IPS-15b (cell line): ENCODE data around the gene ATP12A.

Experiments
- H3K27me3 ChIP-seq: one replicate; pipeline ENCODE4 v1.6.1; 2013; ENCODE audit warnings: low read length; ENCODE audit not compliant: control insufficient read depth, insufficient read depth
- H3K36me3 ChIP-seq: one replicate; pipeline ENCODE4 v1.6.1; 2013; ENCODE audit warnings: low read length; ENCODE audit not compliant: control insufficient read depth, insufficient read depth
- H3K4me1 ChIP-seq: one replicate; pipeline ENCODE4 v1.6.1; 2013; ENCODE audit warnings: mild to moderate bottlenecking, low read length; ENCODE audit not compliant: control insufficient read depth, insufficient read depth
- H3K4me3 ChIP-seq: one replicate; pipeline ENCODE4 v1.5.1; 2013; ENCODE audit warnings: low read depth, low read length
- H3K9ac ChIP-seq: one replicate; pipeline ENCODE4 v1.6.1; 2013; ENCODE audit warnings: low read depth, mild to moderate bottlenecking, low read length
- H3K9me3 ChIP-seq: one replicate; pipeline ENCODE4 v1.6.1; 2013; ENCODE audit warnings: mild to moderate bottlenecking, low read length; ENCODE audit not compliant: control insufficient read depth, insufficient read depth

ATP12A gene

GRCh38 chr13:24664726-24665409, 15.3 kb upstream of the ATP12A start:
- Histone ChIP-seq H3K27me3 (no peaks in the 10 kb centered on the region), H3K9ac (no peak overlapping the region), H3K36me3 (no peaks in the 10 kb centered on the region), H3K9me3 (no peaks in the 10 kb centered on the region), H3K4me3 (no peak overlapping the region), H3K4me1 (no peaks in the 10 kb centered on the region)

DNA sequence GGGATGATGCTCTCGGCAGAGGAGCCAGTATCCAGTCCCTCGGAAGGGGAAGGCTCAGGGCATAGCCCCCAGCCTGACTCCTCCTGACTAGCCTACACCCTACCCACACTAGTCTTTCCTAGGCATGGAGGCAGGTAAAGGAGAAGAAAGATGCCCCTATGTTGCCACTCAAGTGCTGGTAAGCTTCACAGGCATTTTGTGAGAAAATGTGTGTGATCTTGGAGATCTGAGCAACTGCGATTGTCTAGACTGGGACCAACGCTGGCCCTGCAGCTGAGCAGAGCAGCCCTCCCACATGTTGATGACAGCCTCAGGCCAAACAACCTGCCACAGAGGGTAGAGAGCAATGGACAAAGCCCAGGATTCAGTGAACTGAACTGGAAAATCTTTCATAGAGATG, 11.7 kb upstream of the ATP12A start:
- Histone ChIP-seq H3K4me1 (peaks cover 2% of the 10 kb centered on the region), H3K4me3 (no peak overlapping the region)

GRCh38 chr13:24668955-24669582, 11.1 kb upstream of the ATP12A start:
- H3K4me1 ChIP-seq: peaks cover 2% of the 10 kb centered on the region
- no peaks in the 10 kb centered on the region for H3K9me3 ChIP-seq
- H3K4me3 ChIP-seq: no peak overlapping the region

More for the DNA sequence above, 11.7 kb upstream of the ATP12A start:
- H3K36me3 ChIP-seq: no peaks in the 10 kb centered on the region
- no peak overlapping the region for H3K9ac ChIP-seq
- H3K27me3 ChIP-seq: no peaks in the 10 kb centered on the region
- no peaks in the 10 kb centered on the region for H3K9me3 ChIP-seq

DNA sequence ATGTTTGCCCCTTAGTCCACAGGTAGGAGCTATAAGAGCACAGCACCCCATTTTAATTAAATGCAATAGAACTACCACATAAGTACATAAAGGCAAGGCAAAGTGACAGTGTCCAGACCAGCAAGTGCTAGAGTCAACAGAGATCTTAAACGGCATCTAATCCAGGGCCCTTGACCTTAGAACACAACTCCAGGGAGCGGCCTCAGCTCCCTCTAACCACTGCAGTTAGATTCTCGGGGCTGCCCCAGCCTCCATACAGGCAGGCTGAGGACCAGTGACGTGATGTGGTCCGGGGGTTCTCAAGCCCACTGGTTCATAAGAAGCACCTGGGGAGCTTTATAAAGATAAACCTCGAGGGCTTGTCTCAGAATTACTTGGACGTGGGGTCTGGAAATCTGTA, 10.0 kb upstream of the ATP12A start:
- Histone ChIP-seq H3K4me1 (peaks cover 2% of the 10 kb centered on the region), H3K36me3 (no peaks in the 10 kb centered on the region), H3K27me3 (no peaks in the 10 kb centered on the region), H3K4me3 (no peak overlapping the region), H3K9ac (no peak overlapping the region), H3K9me3 (no peaks in the 10 kb centered on the region)

More at GRCh38 chr13:24668955-24669582, 11.1 kb upstream of the ATP12A start:
- Histone ChIP-seq H3K27me3 (no peaks in the 10 kb centered on the region), H3K36me3 (no peaks in the 10 kb centered on the region), H3K9ac (no peak overlapping the region)

- Histone ChIP-seq H3K36me3 (no peaks in the 10 kb centered on the region), H3K4me1 (peaks cover 2% of the 10 kb centered on the region), H3K27me3 (no peaks in the 10 kb centered on the region), H3K4me3 (peak overlapping the region; percentile 27), H3K9ac (no peak overlapping the region), H3K9me3 (no peaks in the 10 kb centered on the region)
Measured at GRCh38 chr13:24670961-24671381, 9.2 kb upstream of the ATP12A start.

- Histone ChIP-seq H3K4me3 (peak overlapping the region; percentile 27), H3K9ac (no peak overlapping the region)
Measured at GRCh38 chr13:24671386-24672113, 8.7 kb upstream of the ATP12A start.

DNA sequence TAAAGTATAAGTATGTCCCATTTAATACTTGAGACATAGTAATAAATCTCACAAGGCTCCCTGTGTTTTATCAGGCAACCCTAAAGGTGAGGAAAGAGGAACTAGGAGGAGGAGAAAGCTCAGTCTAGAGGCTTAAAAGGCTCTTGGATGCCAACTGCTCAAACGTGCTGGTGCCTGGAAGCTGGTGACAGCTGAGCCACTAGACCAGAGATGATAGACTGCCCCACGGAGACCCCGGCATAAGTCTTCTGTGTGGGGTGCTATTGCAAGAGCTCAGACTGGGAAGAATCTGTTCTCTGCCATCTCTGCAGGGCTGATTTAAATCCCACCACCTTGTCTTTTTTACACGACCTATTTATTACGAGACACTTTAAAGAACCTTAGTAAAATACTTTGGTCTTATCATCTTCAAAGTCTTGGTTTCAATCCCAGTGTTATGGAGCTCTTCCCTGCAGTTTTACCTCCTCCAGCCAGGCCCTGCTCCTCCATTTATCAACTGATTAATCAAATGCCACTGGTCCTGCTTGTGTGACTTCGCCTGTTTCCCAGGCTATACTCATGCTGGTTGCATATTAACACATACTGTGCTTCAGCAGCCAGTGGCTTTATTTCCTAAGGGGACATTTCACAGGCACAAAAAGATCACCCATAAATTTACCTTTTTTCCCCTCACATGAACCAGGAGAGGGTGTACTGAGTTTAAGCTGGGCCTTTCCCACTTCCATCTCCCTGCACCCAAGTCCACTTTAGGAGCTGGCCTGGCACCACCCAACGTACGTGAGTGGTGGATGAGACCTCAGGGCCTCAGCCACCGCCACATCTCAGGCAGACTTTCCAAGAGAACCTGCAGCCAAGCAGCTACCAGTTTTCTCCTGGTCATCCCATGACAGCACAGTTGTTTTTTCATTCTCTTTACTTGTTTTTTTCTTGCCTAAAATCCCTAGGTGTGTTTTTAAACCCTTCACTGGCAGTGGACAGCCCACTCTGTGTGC, 7.8 kb upstream of the ATP12A start:
- H3K4me1 ChIP-seq: peaks cover 2% of the 10 kb centered on the region
- H3K27me3 ChIP-seq: peaks cover 8% of the 10 kb centered on the region
- no peak overlapping the region for H3K4me3 ChIP-seq
- H3K9me3 ChIP-seq: no peaks in the 10 kb centered on the region
- H3K36me3 ChIP-seq: no peaks in the 10 kb centered on the region
- H3K9ac ChIP-seq: no peak overlapping the region

More at GRCh38 chr13:24671386-24672113, 8.7 kb upstream of the ATP12A start:
- no peaks in the 10 kb centered on the region for H3K36me3 ChIP-seq
- H3K9me3 ChIP-seq: no peaks in the 10 kb centered on the region
- H3K4me1 ChIP-seq: peaks cover 2% of the 10 kb centered on the region
- peaks cover 2% of the 10 kb centered on the region for H3K27me3 ChIP-seq

DNA sequence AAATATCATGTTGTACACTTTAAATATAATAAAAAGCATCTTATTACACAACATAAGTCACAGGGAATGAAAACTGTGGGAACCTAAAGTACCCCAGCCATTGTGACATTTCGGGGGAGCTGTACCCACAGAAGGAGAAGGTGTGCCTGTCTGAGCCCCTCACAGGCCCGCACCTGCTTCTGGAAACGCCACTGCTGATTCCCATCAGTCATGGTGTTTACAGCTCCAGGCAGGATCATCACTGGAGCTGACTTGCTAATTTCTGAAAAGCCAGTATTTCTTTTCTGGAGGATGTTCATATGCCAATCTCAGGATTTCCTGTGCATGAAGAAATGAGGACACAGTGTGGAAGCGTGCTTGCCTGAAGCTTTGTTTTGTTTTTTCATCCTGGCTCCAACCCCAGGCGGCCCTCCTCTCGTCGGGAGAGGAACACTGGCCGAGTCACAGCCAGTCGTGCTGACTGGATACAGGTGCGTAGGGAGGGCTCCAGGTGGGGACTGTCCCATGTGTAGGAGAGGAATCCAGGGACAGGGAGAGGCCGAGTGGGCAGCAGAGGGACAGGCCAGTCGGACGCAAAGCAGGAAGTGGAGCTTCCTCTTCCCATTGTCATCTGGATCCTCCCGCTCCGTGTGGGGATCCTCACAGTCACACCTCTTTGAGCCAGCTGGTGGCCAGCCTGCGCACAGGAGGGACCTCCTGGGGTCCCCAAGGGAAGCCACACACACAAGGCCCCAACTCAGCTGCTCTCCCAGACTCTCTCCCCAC, 4.2 kb upstream of the ATP12A start:
- H3K4me3 ChIP-seq: no peak overlapping the region
- H3K9me3 ChIP-seq: no peaks in the 10 kb centered on the region
- peaks cover 30% of the 10 kb centered on the region for H3K27me3 ChIP-seq
- no peaks in the 10 kb centered on the region for H3K36me3 ChIP-seq
- H3K4me1 ChIP-seq: peaks cover 2% of the 10 kb centered on the region
- no peak overlapping the region for H3K9ac ChIP-seq

DNA sequence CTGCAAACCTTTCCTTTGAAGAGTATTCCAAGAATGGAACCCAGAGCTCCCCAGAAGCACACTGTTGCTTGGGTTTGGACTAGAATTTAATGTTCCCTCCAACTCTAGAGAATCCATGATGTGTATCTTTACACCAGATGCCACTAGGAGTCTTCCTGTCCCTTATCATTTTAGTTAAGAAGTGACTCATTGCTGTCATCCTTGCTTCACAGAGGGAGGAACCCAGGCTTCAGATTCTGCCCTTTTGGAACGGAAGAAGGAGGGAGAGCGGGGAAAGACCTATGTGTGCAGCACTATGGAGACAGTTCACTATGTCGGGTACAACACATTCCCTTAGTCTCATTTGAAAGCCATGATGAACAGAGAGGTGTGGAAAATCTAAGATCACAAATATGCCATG, 2.1 kb upstream of the ATP12A start:
- H3K4me1 ChIP-seq: no peaks in the 10 kb centered on the region
- peaks cover 43% of the 10 kb centered on the region for H3K27me3 ChIP-seq
- H3K9ac ChIP-seq: no peak overlapping the region
- H3K36me3 ChIP-seq: no peaks in the 10 kb centered on the region
- H3K4me3 ChIP-seq: no peak overlapping the region
- no peaks in the 10 kb centered on the region for H3K9me3 ChIP-seq

- Histone ChIP-seq H3K27me3 (peaks cover 43% of the 10 kb centered on the region), H3K4me3 (peak overlapping the region; percentile 52)
Measured at GRCh38 chr13:24679686-24680085, 522 bp upstream of the ATP12A start.

More at GRCh38 chr13:24679686-24680085, 522 bp upstream of the ATP12A start:
- no peaks in the 10 kb centered on the region for H3K36me3 ChIP-seq
- no peaks in the 10 kb centered on the region for H3K9me3 ChIP-seq
- no peak overlapping the region for H3K9ac ChIP-seq
- H3K4me1 ChIP-seq: peaks cover 6% of the 10 kb centered on the region
